NB4 (cell line): ENCODE data around the gene SLC25A24.
A peak's percentile ranks its signal among the peaks of the same experiment; 100 is the strongest.
"Not testable (repeated sequence)": the region's sequence is repeated elsewhere in the genome, so short reads cannot be mapped to it uniquely, and the experiment has no call there.

Experiments
- DNase-seq: peaks from one replicate; pipeline ENCODE4 v3.0.0; 2010; ENCODE audit warnings: low read depth
- H3K4me3 ChIP-seq: one replicate; pipeline ENCODE4 v1.5.1; 2011; ENCODE audit warnings: mild to moderate bottlenecking, low read depth, low read length, moderate library complexity
- CTCF ChIP-seq: IDR thresholded peaks from one replicate; pipeline ENCODE4 v1.5.1; 2012; ENCODE audit warnings: low read depth, low read length
- MAX ChIP-seq: IDR thresholded peaks from 2 replicates; pipeline ENCODE4 v1.6.1; 2011; ENCODE audit warnings: low read depth, low read length
- MYC ChIP-seq: IDR thresholded peaks from 2 replicates; pipeline ENCODE4 v1.6.1; 2011; ENCODE audit warnings: low read depth, low read length
- POLR2A ChIP-seq: IDR thresholded peaks from 2 replicates; pipeline ENCODE4 v1.6.1; 2011; ENCODE audit warnings: mild to moderate bottlenecking; ENCODE audit not compliant: insufficient read length; ENCODE audit errors: extremely low read depth

SLC25A24 gene

GRCh38 chr1:108190686-108191416 lies 9.3 kb downstream of the SLC25A24 start:
- no peak overlapping the region for H3K4me3 ChIP-seq
- DNase-seq: peak; percentile 86
- TF ChIP-seq CTCF (no peak), MAX (no peak), POLR2A (no peak), MYC (no peak)

- TF ChIP-seq CTCF (no peak), MAX (no peak), POLR2A (no peak), MYC (no peak)
- peak; percentile 73 for DNase-seq
These were observed 10.0 kb downstream of the SLC25A24 start for GRCh38 chr1:108190001-108190634.

GRCh38 chr1:108188801-108189200 lies 11.3 kb downstream of the SLC25A24 start:
- no peak for DNase-seq
- no peak overlapping the region for H3K4me3 ChIP-seq
- TF ChIP-seq CTCF (no peak), POLR2A (no peak), MAX (no peak), MYC (no peak)

More at GRCh38 chr1:108190001-108190634, 10.0 kb downstream of the SLC25A24 start:
- peak overlapping the region; percentile 42 for H3K4me3 ChIP-seq

- TF ChIP-seq MYC (no peak), POLR2A (no peak), MAX (no peak), CTCF (no peak)
- DNase-seq: peak; percentile 14
- no peak overlapping the region for H3K4me3 ChIP-seq
These were observed 17.0 kb downstream of the SLC25A24 start for GRCh38 chr1:108182959-108183700.

GRCh38 chr1:108179018-108179417 lies 21.1 kb downstream of the SLC25A24 start:
- H3K4me3 ChIP-seq: no peak overlapping the region
- no peak for DNase-seq
- TF ChIP-seq MAX (no peak), POLR2A (no peak), CTCF (no peak), MYC (no peak)

GRCh38 chr1:108162409-108162808 lies 37.7 kb downstream of the SLC25A24 start:
- not testable (repeated sequence) for DNase-seq, H3K4me3 ChIP-seq

- not testable (repeated sequence) for DNase-seq, H3K4me3 ChIP-seq
These were observed 40.2 kb downstream of the SLC25A24 start for GRCh38 chr1:108159951-108160350.
